Measurements from ENCODE around the gene ADCY7. TPM values are rescaled to one million over a fixed set of nuclear protein-coding genes. Genes with fewer than 3 reads are reported as not detected.

Gene ADCY7
- total RNA-seq, 4 donors from 2014 or later, result 4.6 to 44.9 (median 14.1) TPM

DNA sequence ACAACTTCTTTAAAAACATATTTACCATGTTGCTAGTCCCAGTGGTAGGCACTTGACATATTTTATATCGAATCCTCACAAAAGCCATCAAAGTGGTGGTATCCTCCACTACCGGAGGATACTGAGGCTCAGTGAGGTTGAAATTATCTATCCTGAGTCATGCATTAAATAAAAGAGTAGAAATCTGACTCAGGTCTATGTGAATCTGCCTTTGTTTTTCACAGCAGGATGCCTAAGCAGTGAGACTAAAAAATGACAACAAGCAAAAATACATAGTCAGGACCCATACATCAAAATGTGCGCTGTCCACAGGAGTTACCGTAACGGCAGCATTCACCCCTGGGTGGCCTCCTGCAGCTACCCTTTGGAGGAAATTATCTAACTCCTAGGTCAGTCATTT, 84.8 kb downstream of the ADCY7 start:
- Histone ChIP-seq H3K27me3 (no peaks in the 10 kb centered on the region), H3K4me3 (no peak overlapping the region), H3K4me1 (peaks cover 0 to 3% (median 0%) of the 10 kb centered on the region in 4 donors), H3K27ac (no peak overlapping the region), H3K36me3 (peaks cover 0 to 36% (median 16%) of the 10 kb centered on the region in 4 donors), H3K9me3 (no peaks in the 10 kb centered on the region)
- no peak for DNase-seq
- 80 to 90% methylated on average over 2 to 5 of the region's 5 CpGs for WGBS, 2 donors (ENCODE audit: low coverage in 1 of 2)
- TF ChIP-seq, protein P1, sequence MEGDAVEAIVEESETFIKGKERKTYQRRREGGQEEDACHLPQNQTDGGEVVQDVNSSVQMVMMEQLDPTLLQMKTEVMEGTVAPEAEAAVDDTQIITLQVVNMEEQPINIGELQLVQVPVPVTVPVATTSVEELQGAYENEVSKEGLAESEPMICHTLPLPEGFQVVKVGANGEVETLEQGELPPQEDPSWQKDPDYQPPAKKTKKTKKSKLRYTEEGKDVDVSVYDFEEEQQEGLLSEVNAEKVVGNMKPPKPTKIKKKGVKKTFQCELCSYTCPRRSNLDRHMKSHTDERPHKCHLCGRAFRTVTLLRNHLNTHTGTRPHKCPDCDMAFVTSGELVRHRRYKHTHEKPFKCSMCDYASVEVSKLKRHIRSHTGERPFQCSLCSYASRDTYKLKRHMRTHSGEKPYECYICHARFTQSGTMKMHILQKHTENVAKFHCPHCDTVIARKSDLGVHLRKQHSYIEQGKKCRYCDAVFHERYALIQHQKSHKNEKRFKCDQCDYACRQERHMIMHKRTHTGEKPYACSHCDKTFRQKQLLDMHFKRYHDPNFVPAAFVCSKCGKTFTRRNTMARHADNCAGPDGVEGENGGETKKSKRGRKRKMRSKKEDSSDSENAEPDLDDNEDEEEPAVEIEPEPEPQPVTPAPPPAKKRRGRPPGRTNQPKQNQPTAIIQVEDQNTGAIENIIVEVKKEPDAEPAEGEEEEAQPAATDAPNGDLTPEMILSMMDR (IDR thresholded peaks at IDR 0.05), result no peak
- TF ChIP-seq POLR2AphosphoS5 (IDR thresholded peaks at IDR 0.05), result no peak
- in situ Hi-C loops (cut with MboI; ENCODE audit: low pct_ligation_motif_present in 1 of 4, low pct_unique_long_range_greater_than_20kb in 1 of 4, low sequenced_read_pairs in 3 of 4) (loop anchor here (10.0 to 25.0 kb wide), 7 partner anchors 106 to 436 kb away; partner anchors contain the start of gene CNEP1R1 (in 2 of the 4)), intact Hi-C loops (cut with DNase I; ENCODE audit: low total_unique reads) (no loop called here)

DNA sequence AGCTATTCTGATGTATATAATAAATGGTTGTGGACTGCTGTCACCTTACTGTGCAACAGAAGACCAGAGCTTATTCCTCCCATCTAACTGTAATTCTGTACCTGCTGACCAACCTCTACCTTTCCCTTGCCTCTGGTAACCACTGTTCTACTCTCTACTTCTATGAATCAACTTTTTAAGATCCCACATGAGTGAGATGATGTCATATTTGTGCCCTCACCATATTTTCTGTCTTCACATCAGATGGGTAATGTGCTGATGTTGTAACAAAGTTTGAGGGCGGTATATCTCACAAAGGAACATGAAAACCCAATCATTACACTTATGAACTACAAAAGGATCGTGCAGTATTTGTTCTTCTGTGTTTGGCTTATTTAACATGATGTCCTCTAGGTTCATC, 85.6 kb downstream of the ADCY7 start:
- Histone ChIP-seq H3K4me3 (no peak overlapping the region), H3K4me1 (peaks cover 0 to 3% (median 0%) of the 10 kb centered on the region in 4 donors), H3K36me3 (peaks cover 0 to 36% (median 16%) of the 10 kb centered on the region in 4 donors), H3K9me3 (no peaks in the 10 kb centered on the region), H3K27me3 (no peaks in the 10 kb centered on the region), H3K27ac (no peak overlapping the region)
- in situ Hi-C loops (cut with MboI; ENCODE audit: low pct_ligation_motif_present in 1 of 4, low pct_unique_long_range_greater_than_20kb in 1 of 4, low sequenced_read_pairs in 3 of 4) (loop anchor here (10.0 to 25.0 kb wide), 7 partner anchors 107 to 435 kb away; partner anchors contain the start of gene CNEP1R1 (in 2 of the 4)), intact Hi-C loops (cut with DNase I; ENCODE audit: low total_unique reads) (no loop called here)
- WGBS, 2 donors (ENCODE audit: low coverage in 1 of 2), result 90 to 93% methylated on average over 2 of the region's 2 CpGs
- DNase-seq, result no peak
- no peak for TF ChIP-seq EP300 (IDR thresholded peaks at IDR 0.05; ENCODE audit: low read depth)
- TF ChIP-seq, protein P1 (IDR thresholded peaks at IDR 0.05), result no peak
- no peak for TF ChIP-seq POLR2AphosphoS5 (IDR thresholded peaks at IDR 0.05)
- TF ChIP-seq POLR2A (IDR thresholded peaks at IDR 0.05), result no peak

DNA sequence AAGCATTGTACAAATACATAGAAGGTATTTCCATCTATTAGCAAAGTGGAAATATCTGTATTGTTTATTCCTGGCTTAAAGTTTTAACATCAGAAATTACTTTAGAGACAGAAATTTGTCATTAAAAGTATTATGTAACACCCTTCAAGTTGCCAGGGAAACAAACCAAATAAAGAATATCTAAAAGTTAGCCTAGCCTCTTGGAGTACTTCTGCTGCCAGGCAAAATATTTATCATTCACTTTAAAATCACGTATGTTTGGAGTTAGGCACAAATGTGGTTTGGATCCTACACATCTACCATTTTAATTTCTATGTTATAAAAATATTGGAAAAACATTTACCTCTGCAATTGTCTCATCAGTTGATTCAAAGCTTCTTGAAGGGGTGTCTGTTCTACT, 87.7 kb downstream of the ADCY7 start:
- TF ChIP-seq POLR2A (IDR thresholded peaks at IDR 0.05), result no peak
- no peak for TF ChIP-seq POLR2AphosphoS5 (IDR thresholded peaks at IDR 0.05)
- no peak for TF ChIP-seq EP300 (IDR thresholded peaks at IDR 0.05; ENCODE audit: low read depth)
- TF ChIP-seq, protein P1 (IDR thresholded peaks at IDR 0.05), result no peak
- no peak for DNase-seq
- Histone ChIP-seq H3K9me3 (no peaks in the 10 kb centered on the region), H3K4me3 (no peak overlapping the region), H3K27ac (peak overlapping the region; percentile 6 to 44 (median 32)), H3K36me3 (peaks cover 0 to 36% (median 16%) of the 10 kb centered on the region in 4 donors), H3K4me1 (peaks cover 0 to 3% (median 0%) of the 10 kb centered on the region in 4 donors), H3K27me3 (no peaks in the 10 kb centered on the region)
- in situ Hi-C loops (cut with MboI; ENCODE audit: low pct_ligation_motif_present in 1 of 4, low pct_unique_long_range_greater_than_20kb in 1 of 4, low sequenced_read_pairs in 3 of 4), result loop anchor here (10.0 to 25.0 kb wide), 7 partner anchors 109 to 433 kb away; partner anchors contain the start of gene CNEP1R1 (in 2 of the 4)
- intact Hi-C loops (cut with DNase I; ENCODE audit: low total_unique reads), result no loop called here
- 70 to 76% methylated on average over 1 of the region's 1 CpG for WGBS, 2 donors (ENCODE audit: low coverage in 1 of 2)

DNA sequence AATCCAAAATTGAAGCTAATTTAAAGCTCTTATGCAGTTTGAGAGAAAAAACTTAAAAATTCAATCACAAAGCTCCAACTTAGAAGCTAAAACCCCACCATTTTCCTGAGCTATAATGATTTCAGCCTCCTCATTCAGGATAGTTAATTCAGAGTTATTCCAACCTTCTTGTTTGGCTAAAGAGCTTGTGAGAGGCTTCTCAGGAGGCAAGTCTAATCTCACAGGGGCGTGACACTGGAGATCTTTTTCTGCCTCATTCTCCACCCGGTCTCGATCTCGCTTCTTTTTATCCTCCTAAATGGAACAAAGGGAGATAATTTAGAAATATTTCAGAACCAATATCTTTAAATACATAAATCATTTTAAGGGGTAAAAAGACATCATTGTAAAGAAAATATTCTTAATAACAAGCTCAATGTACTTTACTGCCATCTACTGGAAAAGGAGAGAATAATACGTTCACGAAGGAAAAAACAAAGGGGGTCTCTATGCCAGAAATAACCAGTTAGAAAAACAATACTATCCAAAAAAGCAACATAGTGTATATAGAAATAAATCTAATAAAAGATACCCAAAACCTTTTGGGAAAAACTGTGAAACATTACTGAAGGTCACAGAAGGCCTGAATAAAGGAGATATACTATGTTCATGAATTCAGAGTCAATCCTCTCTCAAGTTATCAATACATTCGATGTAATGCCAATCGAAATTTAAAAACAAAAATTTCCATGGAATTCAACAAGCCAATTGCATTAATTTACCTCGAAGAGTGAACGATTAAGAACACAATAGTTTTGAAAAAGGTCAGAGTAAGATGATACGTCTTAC, 88.5 kb downstream of the ADCY7 start:
- Histone ChIP-seq H3K27me3 (no peaks in the 10 kb centered on the region), H3K27ac (peak overlapping the region; percentile 6 to 44 (median 32)), H3K36me3 (peaks cover 0 to 28% (median 13%) of the 10 kb centered on the region in 4 donors), H3K4me1 (peaks cover 0 to 3% (median 0%) of the 10 kb centered on the region in 4 donors), H3K9me3 (no peaks in the 10 kb centered on the region), H3K4me3 (no peak overlapping the region)
- WGBS, 2 donors (ENCODE audit: low coverage in 1 of 2), result 76 to 79% methylated on average over 11 of the region's 11 CpGs
- intact Hi-C loops (cut with DNase I; ENCODE audit: low total_unique reads), result no loop called here
- no peak for DNase-seq
- in situ Hi-C loops (cut with MboI; ENCODE audit: low pct_ligation_motif_present in 1 of 4, low pct_unique_long_range_greater_than_20kb in 1 of 4, low sequenced_read_pairs in 3 of 4), result loop anchor here (5.0 to 25.0 kb wide), 8 partner anchors 110 to 432 kb away; partner anchors contain the start of gene CNEP1R1 (in 2 of the 4)
- no peak for TF ChIP-seq EP300 (IDR thresholded peaks at IDR 0.05; ENCODE audit: low read depth)
- TF ChIP-seq, protein P1 (IDR thresholded peaks at IDR 0.05), result peak; percentile 55 to 63 (median 59)
